B cell (primary cell): ENCODE results near the gene IL7R.

Experiments
- EZH2 ChIP-seq: IDR thresholded peaks from 2 replicates; pipeline ENCODE4 v1.6.1; 2012; ENCODE audit warnings: borderline replicate concordance, low read depth, mild to moderate bottlenecking, moderate library complexity, low read length; ENCODE audit not compliant: insufficient read depth, poor library complexity, severe bottlenecking
- TF ChIP-seq, protein P1 (sequence below): fragments of 200-600 bp; IDR thresholded peaks from one replicate; pipeline ENCODE4 v1.8.0; 2022; ENCODE audit warnings: antibody characterized with exemption, mild to moderate bottlenecking

DNA sequence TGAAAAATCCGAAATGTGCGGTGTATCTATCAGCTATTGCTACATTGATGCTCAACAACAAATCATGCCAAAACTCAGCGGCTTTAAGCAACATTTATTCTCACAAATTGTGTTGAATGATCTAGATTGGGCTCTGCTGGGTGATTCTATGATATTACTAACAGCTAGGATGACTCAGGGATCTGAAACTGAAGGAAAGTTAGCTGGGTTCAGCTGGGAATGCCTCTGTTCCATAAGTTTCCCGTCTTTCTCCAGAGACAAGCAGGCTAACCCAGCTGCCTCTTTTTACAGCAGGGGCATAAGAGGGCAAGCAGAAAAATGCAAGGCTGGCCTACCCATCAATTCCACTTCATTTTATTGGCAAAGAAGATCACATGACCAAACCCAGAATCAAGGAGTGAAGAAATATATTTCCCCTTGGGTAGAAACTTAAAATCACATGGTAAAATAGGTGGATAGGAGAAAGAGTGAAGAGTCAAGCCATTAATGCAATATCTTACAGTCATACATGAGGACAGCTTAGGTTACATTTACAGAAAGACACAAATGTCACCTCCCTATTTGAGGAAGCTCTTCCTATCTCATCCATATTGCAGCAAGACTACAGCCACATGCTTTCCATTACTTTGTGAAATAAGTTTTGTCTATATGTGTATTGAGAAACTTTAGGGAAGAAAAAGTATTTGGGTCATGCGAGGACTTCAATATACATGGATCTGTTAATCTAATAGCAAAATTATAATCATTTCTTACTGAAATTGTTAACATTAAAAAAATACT, 30.8 kb downstream of the IL7R start:
- TF ChIP-seq, protein P1, sequence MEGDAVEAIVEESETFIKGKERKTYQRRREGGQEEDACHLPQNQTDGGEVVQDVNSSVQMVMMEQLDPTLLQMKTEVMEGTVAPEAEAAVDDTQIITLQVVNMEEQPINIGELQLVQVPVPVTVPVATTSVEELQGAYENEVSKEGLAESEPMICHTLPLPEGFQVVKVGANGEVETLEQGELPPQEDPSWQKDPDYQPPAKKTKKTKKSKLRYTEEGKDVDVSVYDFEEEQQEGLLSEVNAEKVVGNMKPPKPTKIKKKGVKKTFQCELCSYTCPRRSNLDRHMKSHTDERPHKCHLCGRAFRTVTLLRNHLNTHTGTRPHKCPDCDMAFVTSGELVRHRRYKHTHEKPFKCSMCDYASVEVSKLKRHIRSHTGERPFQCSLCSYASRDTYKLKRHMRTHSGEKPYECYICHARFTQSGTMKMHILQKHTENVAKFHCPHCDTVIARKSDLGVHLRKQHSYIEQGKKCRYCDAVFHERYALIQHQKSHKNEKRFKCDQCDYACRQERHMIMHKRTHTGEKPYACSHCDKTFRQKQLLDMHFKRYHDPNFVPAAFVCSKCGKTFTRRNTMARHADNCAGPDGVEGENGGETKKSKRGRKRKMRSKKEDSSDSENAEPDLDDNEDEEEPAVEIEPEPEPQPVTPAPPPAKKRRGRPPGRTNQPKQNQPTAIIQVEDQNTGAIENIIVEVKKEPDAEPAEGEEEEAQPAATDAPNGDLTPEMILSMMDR = no peak
- no peak for TF ChIP-seq EZH2
